Keratinocyte (primary cell): Measurements from ENCODE around the gene TMEM266. TPM values are rescaled to one million over a fixed set of nuclear protein-coding genes. Genes with fewer than 3 reads are reported as not detected.

Experiments
- DNase-seq: peaks from one replicate; pipeline ENCODE4 v3.0.0-alpha.2; 2011; ENCODE audit warnings: low read depth, missing footprints, low spot score
- FAIRE-seq: peaks from 2 replicates; lab custom pipeline; 2011; peaks lifted over from hg19 to GRCh38; lab: Jason Lieb, UNC
- H2AFZ ChIP-seq: 2 replicates; pipeline ENCODE4 v1.6.0; 2012; ENCODE audit warnings: low read length, control low read depth, inconsistent platforms; ENCODE audit not compliant: control insufficient read depth
- H3K27ac ChIP-seq: 2 replicates; pipeline ENCODE4 v1.5.1; 2011; ENCODE audit warnings: low read length; ENCODE audit not compliant: control insufficient read depth, insufficient read depth
- H3K27me3 ChIP-seq: 3 replicates; pipeline ENCODE4 v1.6.0; 2011; ENCODE audit warnings: low read length; ENCODE audit not compliant: control insufficient read depth, insufficient read depth; ENCODE audit errors: extremely low read depth
- H3K36me3 ChIP-seq, 2 experiments: 2 replicates in 1 of 2; 3 replicates in 1 of 2; pipeline ENCODE4 v1.5.1; 2011; ENCODE audit warnings: low read length in 2 of 2, mild to moderate bottlenecking in 1 of 2; ENCODE audit not compliant: control insufficient read depth in 2 of 2, insufficient read depth in 2 of 2; ENCODE audit errors: extremely low read depth in 1 of 2
- H3K4me1 ChIP-seq: 3 replicates; pipeline ENCODE4 v1.5.1; 2011; ENCODE audit warnings: low read length; ENCODE audit not compliant: control insufficient read depth, insufficient read depth; ENCODE audit errors: extremely low read depth
- H3K4me2 ChIP-seq: 3 replicates; pipeline ENCODE4 v1.6.0; 2011; ENCODE audit warnings: low read depth, low read length; ENCODE audit not compliant: control insufficient read depth, insufficient read depth; ENCODE audit errors: extremely low read depth
- H3K4me3 ChIP-seq, 3 experiments: fragments of 200-600 bp in 1 of 3; sonication (generic) in 1 of 3; 2 replicates in 2 of 3; 3 replicates in 1 of 3; pipeline ENCODE4 v1.5.1; 2011 to 2016; ENCODE audit warnings: low read length in 3 of 3, mild to moderate bottlenecking in 3 of 3, control low read depth in 2 of 3, inconsistent platforms in 1 of 3, low read depth in 1 of 3, mixed read lengths in 1 of 3, mixed run types in 1 of 3, moderate library complexity in 1 of 3; ENCODE audit not compliant: control insufficient read depth in 2 of 3, insufficient read depth in 2 of 3; ENCODE audit errors: extremely low read depth in 1 of 3
- H3K79me2 ChIP-seq: 2 replicates; pipeline ENCODE4 v1.6.0; 2012; ENCODE audit warnings: low read length; ENCODE audit not compliant: control insufficient read depth, insufficient read depth
- H3K9ac ChIP-seq: 3 replicates; pipeline ENCODE4 v1.6.0; 2011; ENCODE audit warnings: low read length; ENCODE audit not compliant: control insufficient read depth, insufficient read depth; ENCODE audit errors: extremely low read depth
- H3K9me1 ChIP-seq: 3 replicates; pipeline ENCODE4 v1.6.0; 2011; ENCODE audit warnings: low read length; ENCODE audit not compliant: control insufficient read depth, insufficient read depth; ENCODE audit errors: extremely low read depth
- H3K9me3 ChIP-seq: 2 replicates; pipeline ENCODE4 v1.5.1; 2012; ENCODE audit warnings: low read depth, low read length; ENCODE audit not compliant: control insufficient read depth
- H4K20me1 ChIP-seq: 3 replicates; pipeline ENCODE4 v1.6.0; 2011; ENCODE audit warnings: low read length; ENCODE audit not compliant: control insufficient read depth, insufficient read depth; ENCODE audit errors: extremely low read depth
- CTCF ChIP-seq, 3 experiments: IDR thresholded peaks in 1 of 3; conservative IDR thresholded peaks in 1 of 3; optimal IDR thresholded peaks in 1 of 3; 2 replicates in 2 of 3; 3 replicates in 1 of 3; pipeline versions ENCODE3 to v1.5.1; 2011; ENCODE audit warnings: low read length in 3 of 3, mild to moderate bottlenecking in 3 of 3, moderate library complexity in 2 of 3, control low read depth in 1 of 3, inconsistent platforms in 1 of 3; ENCODE audit not compliant: insufficient read depth in 2 of 3; ENCODE audit errors: extremely low read depth in 1 of 3
- EZH2 ChIP-seq: IDR thresholded peaks from one replicate; pipeline ENCODE4 v1.6.1; 2012; ENCODE audit warnings: inconsistent platforms, mild to moderate bottlenecking, low read length, moderate library complexity
- dilution Hi-C: fragments of 300-500 bp; cut with MboI; formaldehyde crosslinking; loops from one replicate; pipeline ENCODE4 v1.7.0; 2020; ENCODE audit warnings: low sequenced_read_pairs; ENCODE audit not compliant: extremely low pct_ligation_motif_present
- polyA plus RNA-seq, 5 experiments: library from polyadenylated mRNA; depleted of rRNA in 3 of 5; stranded (reverse) in 3 of 5; stranded (forward) in 1 of 5; unstranded in 1 of 5; fragments of >200 nt; gene quantifications; 1 replicate in 1 of 5; 2 replicates in 3 of 5; 3 replicates in 1 of 5; pipeline versions ENCODE4 v1.2.1 to v1.2.3, GENCODE V29; 2011 to 2012; ENCODE audit warnings: missing spikeins in 2 of 5, low read depth in 1 of 5, low replicate concordance in 1 of 5

TMEM266 gene
- polyA plus RNA-seq, 1 donor (not counting 4 experiments of a cell fraction or from before 2014, with no cell fraction given): 0.03 TPM

- no peaks in the 10 kb centered on the region for H3K27me3 ChIP-seq
- no peak overlapping the region for H2AFZ ChIP-seq
- no peak for DNase-seq
- no peak overlapping the region for H3K4me2 ChIP-seq
- no peaks in the 10 kb centered on the region for H4K20me1 ChIP-seq
- H3K27ac ChIP-seq: no peak overlapping the region
- H3K79me2 ChIP-seq: no peaks in the 10 kb centered on the region
- H3K4me1 ChIP-seq: peaks cover 4% of the 10 kb centered on the region
- dilution Hi-C loops: no loop called here
- H3K9ac ChIP-seq: no peak overlapping the region
- no peaks in the 10 kb centered on the region for H3K36me3 ChIP-seq
- H3K9me1 ChIP-seq: no peaks in the 10 kb centered on the region
- FAIRE-seq: no peak
- no peaks in the 10 kb centered on the region for H3K9me3 ChIP-seq
- TF ChIP-seq CTCF (optimal IDR thresholded peaks at IDR 0.05 in 1 of 3, IDR thresholded peaks at IDR 0.05 in 1 of 3, conservative IDR thresholded peaks at IDR 0.05 in 1 of 3; ENCODE audit: extremely low read depth in 1 of 3, insufficient read depth in 2 of 3, low read length in 3 of 3) (no peak), EZH2 (no peak)
- H3K4me3 ChIP-seq: no peak overlapping the region
Observed at GRCh38 chr15:76117181-76117580, 57.4 kb downstream of the TMEM266 start.

GRCh38 chr15:76118767-76119166 is 59.0 kb downstream of the TMEM266 start:
- dilution Hi-C loops: no loop called here
- no peak overlapping the region for H3K4me2 ChIP-seq
- no peak overlapping the region for H3K9ac ChIP-seq
- no peak overlapping the region for H2AFZ ChIP-seq
- H3K79me2 ChIP-seq: no peaks in the 10 kb centered on the region
- FAIRE-seq (no peak), DNase-seq (no peak)
- no peaks in the 10 kb centered on the region for H3K9me3 ChIP-seq
- no peak for TF ChIP-seq EZH2
- no peak for TF ChIP-seq CTCF (optimal IDR thresholded peaks at IDR 0.05 in 1 of 3, IDR thresholded peaks at IDR 0.05 in 1 of 3, conservative IDR thresholded peaks at IDR 0.05 in 1 of 3; ENCODE audit: extremely low read depth in 1 of 3, insufficient read depth in 2 of 3, low read length in 3 of 3)
- H3K4me3 ChIP-seq: no peak overlapping the region
- peaks cover 4% of the 10 kb centered on the region for H3K4me1 ChIP-seq
- no peaks in the 10 kb centered on the region for H3K9me1 ChIP-seq
- H3K27me3 ChIP-seq: no peaks in the 10 kb centered on the region
- no peaks in the 10 kb centered on the region for H4K20me1 ChIP-seq
- H3K36me3 ChIP-seq: no peaks in the 10 kb centered on the region
- no peak overlapping the region for H3K27ac ChIP-seq
